HG03457 (cell line): ENCODE results near the gene RPS6KL1.

Source experiments
- ATAC-seq: cut with Tn5 transposase; IDR thresholded peaks from one replicate; pipeline ENCODE4 v1.9.1; 2021; ENCODE audit warnings: moderate number of reproducible peaks; ENCODE audit not compliant: unreplicated experiment

RPS6KL1 gene

DNA sequence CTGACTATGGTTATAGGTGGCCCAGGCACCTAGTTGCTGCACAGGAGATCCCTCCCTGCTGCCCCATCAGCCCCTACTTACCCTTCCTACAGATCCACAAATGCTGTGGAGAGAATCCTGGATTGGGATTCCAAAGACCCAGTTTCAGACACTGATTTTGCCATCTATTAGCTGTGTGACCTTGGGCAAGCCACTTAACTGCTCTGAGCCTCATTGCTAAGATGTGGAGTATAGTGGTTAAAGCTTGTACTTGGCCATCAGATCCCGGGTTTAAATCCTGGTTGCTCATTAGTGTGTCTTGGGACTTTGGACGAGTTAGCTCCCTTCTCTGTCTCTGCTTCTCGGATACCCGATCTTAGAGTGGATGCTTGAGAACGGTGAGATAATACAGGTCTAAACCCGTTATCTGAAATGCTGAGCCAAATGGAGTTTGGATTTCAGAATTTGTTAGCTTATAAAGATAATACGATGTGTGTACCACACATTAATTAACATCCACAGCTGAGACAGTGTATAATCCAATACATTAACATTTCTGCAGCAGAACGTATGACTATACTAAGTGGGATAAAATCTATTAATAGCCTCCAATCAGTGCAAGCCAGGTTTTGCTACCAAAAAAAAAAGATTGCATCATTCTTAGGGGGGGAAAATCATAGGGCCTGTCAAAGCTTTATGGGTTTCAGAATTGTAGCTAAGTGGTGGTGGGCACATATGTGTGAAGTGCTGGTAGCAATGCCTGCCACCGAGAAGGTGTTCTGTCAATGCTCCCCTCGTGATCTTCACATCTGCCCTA, 63.1 kb downstream of the RPS6KL1 start:
- no peak for ATAC-seq

DNA sequence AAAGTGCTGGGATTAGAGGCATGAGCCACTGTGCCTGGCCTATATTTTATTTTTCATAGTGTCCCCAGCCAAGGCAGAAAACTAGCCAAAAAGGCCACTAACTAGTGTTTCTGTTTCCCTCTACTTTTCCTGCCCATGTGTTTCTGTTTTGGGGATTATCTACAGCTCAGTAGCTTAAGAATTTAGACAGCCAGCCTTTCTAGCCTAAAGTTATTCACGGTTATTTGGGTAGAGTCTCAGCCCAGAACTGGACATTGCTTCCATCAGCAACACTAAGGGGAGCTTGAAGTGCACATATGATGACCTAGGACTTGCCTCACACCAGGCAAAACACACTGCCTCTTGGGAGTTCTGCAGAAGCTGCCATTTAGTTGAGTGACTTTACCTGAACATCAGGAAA, 65.0 kb downstream of the RPS6KL1 start:
- ATAC-seq = no peak

DNA sequence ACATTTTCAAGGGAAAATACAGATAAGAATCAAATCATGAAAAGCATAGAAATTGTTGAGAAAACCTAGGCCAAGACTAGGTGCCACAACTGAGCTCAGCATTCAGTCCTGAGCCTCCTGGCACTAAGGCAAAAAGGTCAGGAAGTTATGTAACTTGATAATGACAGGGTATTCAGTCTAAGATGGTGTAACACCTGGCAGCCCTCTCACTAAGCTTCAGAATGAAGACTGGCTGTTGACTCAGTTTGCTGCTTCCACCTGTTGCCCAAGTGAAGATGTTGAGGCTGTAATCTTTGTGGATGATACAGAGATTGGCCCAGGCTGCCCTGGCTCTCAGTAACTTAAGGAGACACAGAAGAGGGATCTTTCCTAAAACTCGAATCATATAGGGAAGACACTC, 66.7 kb downstream of the RPS6KL1 start:
- ATAC-seq = no peak

DNA sequence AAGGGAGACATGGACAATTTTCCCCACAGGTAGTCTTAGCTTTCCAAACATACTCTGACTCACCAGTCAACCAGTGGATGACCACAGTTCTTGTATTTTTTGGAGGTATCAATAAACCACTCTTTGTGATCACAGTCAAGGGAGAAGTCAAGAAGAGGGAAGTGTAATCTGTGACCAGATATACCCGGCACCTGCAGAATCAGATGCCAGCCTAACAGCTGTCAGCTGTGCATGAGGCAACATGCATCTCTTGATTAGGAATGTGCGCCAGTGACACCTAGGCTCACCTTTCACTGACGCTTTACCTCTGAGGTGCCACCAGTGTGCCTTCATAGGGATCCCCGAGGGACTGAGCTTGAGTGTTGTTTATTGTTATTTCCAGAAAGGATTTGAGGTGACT, 67.1 kb downstream of the RPS6KL1 start:
- no peak for ATAC-seq

DNA sequence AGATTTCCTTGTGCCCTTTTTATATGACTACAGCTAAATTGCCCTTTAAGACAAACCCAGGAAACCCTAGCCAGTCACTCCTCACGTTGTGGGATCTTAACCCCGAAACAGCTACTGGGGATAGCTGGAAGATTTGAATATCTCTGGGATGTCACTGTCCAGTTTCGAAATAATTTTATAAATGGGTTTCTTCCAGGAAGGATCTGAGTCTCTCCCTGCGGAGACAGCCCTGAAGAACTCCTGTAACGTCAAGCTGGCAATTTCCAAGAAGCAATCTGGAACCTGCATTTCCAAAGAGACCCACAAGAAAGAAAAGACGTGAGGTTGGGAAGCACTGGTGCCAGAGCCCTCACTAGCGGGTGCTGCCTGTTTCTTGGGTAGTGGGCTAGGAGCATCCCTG, 68.0 kb downstream of the RPS6KL1 start:
- ATAC-seq = no peak
